WTC11 (cell line): ENCODE data around the gene MYH11.

Experiments used
- ESRRA ChIP-seq: sonication (generic); formaldehyde crosslinking; IDR thresholded peaks from 2 replicates; pipeline ENCODE4 v1.8.1; 2022; ENCODE audit warnings: mild to moderate bottlenecking, missing genetic modification reagents, borderline replicate concordance
- FOXJ3 ChIP-seq: sonication (generic); formaldehyde crosslinking; IDR thresholded peaks from 2 replicates; pipeline ENCODE4 v1.9.0; 2021; ENCODE audit warnings: missing genetic modification reagents, mild to moderate bottlenecking, borderline replicate concordance
- NR1H2 ChIP-seq: sonication (generic); formaldehyde crosslinking; IDR thresholded peaks from 2 replicates; pipeline ENCODE4 v1.9.0; 2021; ENCODE audit warnings: mild to moderate bottlenecking, moderate library complexity, missing genetic modification reagents
- RELA ChIP-seq: sonication (generic); formaldehyde crosslinking; IDR thresholded peaks from 2 replicates; pipeline ENCODE4 v1.8.1; 2022; ENCODE audit warnings: missing genetic modification reagents, mild to moderate bottlenecking, borderline replicate concordance
- SP1 ChIP-seq: sonication (generic); formaldehyde crosslinking; conservative IDR thresholded peaks from 2 replicates; pipeline ENCODE4 v1.8.1; 2022; ENCODE audit warnings: missing genetic modification reagents
- ZBTB21 ChIP-seq: sonication (generic); formaldehyde crosslinking; IDR thresholded peaks from 2 replicates; pipeline ENCODE4 v1.8.1; 2023; ENCODE audit warnings: mild to moderate bottlenecking, missing genetic modification reagents, borderline replicate concordance
- ZNF423 ChIP-seq: fragments of 250-450 bp; sonication (Bioruptor Pico); IDR thresholded peaks from 2 replicates; pipeline ENCODE4 v2.1.2; 2022; ENCODE audit warnings: mild to moderate bottlenecking, moderate library complexity
- TF ChIP-seq, protein P1 (sequence below): fragments of 200-600 bp; IDR thresholded peaks from 2 replicates; pipeline ENCODE4 v1.8.0; 2022; ENCODE audit warnings: antibody characterized with exemption
- TF ChIP-seq, protein P2 (sequence below): sonication (generic); formaldehyde crosslinking; IDR thresholded peaks from 2 replicates; pipeline ENCODE4 v1.8.1; 2022; ENCODE audit warnings: low read depth, missing genetic modification reagents, borderline replicate concordance

DNA sequence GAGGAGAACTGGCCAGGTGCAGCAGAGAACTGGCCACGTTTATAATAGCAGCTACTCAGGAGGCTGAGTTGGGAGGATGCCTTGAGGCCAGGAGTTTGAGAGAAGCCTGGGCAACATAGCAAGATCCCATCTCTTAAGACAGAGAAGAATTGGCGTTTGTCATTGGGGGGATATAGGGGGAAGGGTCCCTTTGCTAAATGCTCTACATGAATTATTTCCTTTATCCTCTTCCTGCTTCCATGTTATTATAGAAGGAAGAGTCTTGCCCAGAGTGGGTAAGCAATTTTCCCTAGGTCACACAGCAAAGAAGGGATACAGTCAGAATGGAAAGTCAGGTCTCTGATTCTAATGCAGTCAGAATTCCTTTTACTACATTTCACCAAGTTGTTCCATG is 68.0 kb downstream of the MYH11 start:
- TF ChIP-seq, protein P1, sequence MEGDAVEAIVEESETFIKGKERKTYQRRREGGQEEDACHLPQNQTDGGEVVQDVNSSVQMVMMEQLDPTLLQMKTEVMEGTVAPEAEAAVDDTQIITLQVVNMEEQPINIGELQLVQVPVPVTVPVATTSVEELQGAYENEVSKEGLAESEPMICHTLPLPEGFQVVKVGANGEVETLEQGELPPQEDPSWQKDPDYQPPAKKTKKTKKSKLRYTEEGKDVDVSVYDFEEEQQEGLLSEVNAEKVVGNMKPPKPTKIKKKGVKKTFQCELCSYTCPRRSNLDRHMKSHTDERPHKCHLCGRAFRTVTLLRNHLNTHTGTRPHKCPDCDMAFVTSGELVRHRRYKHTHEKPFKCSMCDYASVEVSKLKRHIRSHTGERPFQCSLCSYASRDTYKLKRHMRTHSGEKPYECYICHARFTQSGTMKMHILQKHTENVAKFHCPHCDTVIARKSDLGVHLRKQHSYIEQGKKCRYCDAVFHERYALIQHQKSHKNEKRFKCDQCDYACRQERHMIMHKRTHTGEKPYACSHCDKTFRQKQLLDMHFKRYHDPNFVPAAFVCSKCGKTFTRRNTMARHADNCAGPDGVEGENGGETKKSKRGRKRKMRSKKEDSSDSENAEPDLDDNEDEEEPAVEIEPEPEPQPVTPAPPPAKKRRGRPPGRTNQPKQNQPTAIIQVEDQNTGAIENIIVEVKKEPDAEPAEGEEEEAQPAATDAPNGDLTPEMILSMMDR = no peak
- TF ChIP-seq NR1H2 (CRISPR knock-in tag) (no peak), SP1 (no peak), FOXJ3 (CRISPR knock-in tag) (no peak), ZNF423 (CRISPR knock-in tag) (no peak), ESRRA (CRISPR knock-in tag) (no peak), RELA (CRISPR knock-in tag) (no peak), ZBTB21 (CRISPR knock-in tag) (no peak)
- TF ChIP-seq, protein P2, sequence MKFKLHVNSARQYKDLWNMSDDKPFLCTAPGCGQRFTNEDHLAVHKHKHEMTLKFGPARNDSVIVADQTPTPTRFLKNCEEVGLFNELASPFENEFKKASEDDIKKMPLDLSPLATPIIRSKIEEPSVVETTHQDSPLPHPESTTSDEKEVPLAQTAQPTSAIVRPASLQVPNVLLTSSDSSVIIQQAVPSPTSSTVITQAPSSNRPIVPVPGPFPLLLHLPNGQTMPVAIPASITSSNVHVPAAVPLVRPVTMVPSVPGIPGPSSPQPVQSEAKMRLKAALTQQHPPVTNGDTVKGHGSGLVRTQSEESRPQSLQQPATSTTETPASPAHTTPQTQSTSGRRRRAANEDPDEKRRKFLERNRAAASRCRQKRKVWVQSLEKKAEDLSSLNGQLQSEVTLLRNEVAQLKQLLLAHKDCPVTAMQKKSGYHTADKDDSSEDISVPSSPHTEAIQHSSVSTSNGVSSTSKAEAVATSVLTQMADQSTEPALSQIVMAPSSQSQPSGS (CRISPR knock-in tag) = no peak
